GM18505 (cell line): ENCODE measurements around the gene TSPOAP1.
"Not testable (repeated sequence)": the region's sequence is repeated elsewhere in the genome, so short reads cannot be mapped to it uniquely, and the experiment has no call there.

Experiments
- ATAC-seq: cut with Tn5 transposase; IDR thresholded peaks from one replicate; pipeline ENCODE4 v1.9.1; 2021; ENCODE audit not compliant: unreplicated experiment
- POLR2A ChIP-seq: IDR thresholded peaks from 4 replicates; pipeline ENCODE4 v1.6.1; 2011; ENCODE audit warnings: borderline replicate concordance; ENCODE audit not compliant: insufficient read depth, insufficient read length; ENCODE audit errors: extremely low read depth

The TSPOAP1 gene

DNA sequence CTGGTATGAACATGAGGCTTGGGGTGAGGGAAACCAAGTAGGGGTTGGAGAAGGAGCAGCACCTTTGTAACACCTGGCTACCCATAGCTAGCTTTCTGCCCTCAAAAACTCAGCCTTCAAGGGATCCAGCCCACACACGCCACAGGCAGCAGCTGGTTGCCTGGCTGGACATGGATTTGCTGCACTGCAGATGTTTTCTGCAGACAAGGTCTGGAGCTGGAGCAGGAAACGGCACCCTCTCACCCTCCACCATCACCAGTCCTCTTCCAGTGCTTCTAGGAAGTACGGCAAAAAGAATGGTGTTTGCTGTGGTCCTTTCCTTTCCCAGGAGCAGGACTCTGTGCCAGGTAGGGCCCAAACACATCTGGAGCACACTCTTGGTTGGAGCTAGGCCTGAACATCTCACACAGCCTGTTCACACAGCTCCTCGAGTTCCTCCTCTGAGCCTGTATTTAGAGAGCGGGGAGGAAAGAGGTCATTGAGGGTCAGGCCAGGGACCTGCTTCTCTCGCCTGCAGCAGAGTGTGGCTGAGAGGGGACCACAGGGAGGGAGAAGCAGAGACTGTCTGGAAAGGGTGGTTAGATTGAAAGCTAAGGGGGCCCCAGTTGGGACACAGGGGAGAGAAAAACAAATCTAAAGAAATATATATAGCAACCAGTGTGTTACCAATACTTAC lies 26.1 kb upstream of the TSPOAP1 start:
- no peak for ATAC-seq
- no peak for TF ChIP-seq POLR2A

- TF ChIP-seq POLR2A: no peak
- no peak for ATAC-seq
These were observed 24.8 kb upstream of the TSPOAP1 start for GRCh38 chr17:58353389-58353825.

GRCh38 chr17:58352596-58353388 lies 24.2 kb upstream of the TSPOAP1 start:
- TF ChIP-seq POLR2A: peak; percentile 40
- no peak for ATAC-seq

DNA sequence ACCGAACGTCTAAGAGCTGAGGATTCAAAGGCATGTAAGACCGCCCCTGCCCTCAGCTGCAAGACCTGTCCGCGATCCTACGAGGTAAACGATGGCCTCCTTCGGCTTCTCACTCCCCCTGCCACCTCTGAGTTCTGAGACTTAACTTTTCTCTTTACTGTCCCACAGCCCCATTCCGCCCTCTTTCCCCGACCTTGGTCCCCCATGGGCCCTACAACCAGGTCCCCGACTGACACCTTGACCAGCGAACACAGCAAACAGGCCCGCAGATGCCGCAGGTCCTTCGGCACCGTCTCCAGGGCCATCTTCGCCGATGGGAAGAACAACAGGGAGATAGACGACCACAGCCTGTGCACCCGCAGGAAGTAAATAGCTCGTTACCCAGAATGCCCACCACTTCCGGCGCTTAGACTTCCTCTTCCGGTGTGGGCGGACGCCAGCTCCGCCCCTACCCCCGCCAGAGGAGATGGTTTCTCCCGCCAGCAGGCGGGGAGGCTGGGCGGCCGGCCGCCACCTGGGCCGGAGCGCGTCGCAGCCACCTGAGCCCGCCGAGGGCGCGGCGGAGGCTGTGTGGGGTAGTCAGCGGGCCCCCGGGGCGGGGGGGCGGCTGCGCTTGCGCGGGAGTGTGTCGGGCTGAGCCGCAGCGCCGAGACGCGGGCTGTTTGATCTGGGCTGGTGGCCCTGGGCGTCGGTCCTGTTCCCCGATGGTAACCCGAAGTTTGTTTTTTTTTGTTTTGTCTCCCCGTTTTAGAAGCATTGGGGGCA lies 23.4 kb upstream of the TSPOAP1 start, which contains the start of gene SUPT4H1:
Gene SUPT4H1 (minus strand): TSS at position 371 of the 765 bp plus-strand sequence. CDS start 66 bp downstream, at position 305.
- TF ChIP-seq POLR2A: peak; percentile 97
- ATAC-seq: peak; percentile 93

DNA sequence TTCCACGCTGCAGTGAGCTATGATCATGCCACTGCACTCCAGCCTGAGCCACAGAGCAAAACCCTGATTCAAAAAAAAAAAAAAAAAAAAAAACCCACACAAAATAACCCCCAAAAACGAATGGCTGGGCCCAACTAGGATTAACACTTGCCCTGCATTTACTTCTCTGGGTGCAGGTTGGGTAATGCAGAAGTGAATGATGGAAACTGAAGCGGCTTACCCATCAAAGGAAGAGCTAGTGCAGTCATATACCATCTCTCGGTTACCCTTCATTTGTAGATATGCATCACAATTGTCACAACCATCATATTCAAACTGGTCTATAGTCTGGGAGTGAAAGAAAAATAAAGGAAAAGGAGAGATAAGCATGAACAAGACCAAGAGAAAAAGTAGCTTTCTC lies 22.6 kb upstream of the TSPOAP1 start:
- ATAC-seq: no peak
- no peak for TF ChIP-seq POLR2A

DNA sequence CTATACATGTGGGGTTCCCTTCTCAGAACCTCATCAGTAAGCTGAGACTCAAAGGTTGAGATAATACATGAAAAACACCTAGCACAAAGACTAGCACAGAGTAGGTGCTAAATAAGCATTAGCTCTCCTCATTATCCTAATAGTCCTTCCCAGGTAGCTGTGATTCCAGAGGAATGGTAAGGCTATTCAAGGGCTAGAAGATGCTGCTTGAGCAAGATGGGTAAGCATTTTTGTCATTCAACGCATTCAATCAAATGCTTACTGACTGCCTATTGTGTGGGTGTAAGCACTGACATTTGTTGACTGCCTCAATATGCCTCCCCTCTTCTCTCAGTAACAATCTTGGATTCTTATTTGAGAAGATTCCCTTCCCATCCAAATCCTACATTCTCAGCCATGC lies 19.4 kb upstream of the TSPOAP1 start:
- no peak for ATAC-seq
- TF ChIP-seq POLR2A: no peak

DNA sequence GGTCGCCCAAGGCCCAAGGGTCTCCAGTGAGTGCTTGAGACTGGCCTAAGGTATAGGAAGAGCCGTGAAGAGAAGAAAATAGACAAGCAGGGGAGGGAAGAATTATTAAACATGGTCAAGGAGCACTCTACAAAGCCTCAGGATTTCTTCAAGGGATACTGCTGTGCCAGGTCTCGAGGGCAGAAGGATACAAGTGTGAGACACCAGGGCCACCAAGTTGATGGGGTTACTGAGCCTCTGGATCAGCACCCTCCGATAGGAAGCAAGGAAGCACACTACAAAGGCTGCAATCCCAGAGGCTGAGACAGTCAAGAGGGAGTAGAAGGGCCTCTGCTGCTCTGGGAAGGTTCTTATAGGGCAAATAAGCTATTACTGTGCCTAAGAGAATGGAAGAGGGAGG lies 16.9 kb upstream of the TSPOAP1 start:
- no peak for ATAC-seq
- TF ChIP-seq POLR2A: no peak

DNA sequence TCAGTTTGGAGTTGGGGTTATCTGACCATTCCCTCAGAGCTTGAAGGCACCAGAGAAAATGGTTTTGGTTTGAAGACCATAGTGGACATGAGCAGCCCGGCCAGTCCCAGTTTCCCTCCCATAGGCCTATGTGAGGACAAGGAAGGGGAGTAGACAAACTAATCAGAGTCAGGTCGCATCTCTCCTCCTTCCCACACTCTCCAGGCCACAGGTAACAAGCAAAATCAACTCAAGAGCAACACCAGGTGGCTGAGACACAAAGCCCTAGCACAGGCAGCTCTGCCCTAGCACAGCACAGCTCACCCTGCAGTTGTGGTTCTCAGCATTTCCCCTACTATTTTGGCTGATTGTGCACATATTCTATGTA lies 16.2 kb upstream of the TSPOAP1 start:
- no peak for TF ChIP-seq POLR2A
- peak; percentile 33 for ATAC-seq

DNA sequence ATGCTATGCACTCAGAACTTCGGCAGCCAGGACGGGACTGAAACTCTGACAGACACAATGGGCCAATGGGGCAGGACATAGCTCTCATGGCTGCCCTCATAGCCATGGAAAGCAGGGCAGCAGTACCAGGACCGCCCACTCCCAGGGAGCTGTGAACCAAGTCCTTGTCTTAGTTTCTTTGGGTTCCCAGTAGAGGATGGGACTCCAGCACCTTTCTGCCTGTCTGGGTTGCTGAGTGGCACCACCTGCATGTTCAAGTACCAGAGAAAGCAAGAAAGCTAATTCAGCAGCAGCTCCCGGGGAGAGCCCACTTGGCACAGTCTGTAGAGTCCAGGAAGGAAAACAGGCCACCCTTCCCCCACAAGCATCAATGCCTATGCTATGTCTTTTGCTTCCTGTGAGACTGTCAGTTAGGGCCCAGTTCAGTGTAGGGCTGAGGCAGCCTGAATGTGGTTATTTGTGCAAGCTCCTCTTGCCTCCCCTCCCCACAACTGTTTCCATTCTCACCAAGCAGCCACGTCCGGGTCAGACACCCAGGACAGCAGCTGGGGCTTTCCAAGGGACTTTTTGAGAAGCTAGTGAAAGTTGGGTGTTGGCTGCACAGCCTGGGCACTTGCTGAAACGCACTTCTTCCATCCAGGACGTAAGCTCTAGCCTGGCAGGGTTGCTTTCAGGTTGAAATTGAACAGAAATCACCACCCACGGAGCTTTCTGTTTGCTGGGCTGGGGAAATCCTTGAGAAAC lies 15.6 kb upstream of the TSPOAP1 start:
- ATAC-seq: peak; percentile 81
- peak; percentile 81 for TF ChIP-seq POLR2A

- no peak for ATAC-seq
- no peak for TF ChIP-seq POLR2A
These were observed 14.5 kb upstream of the TSPOAP1 start for GRCh38 chr17:58343131-58343530.

DNA sequence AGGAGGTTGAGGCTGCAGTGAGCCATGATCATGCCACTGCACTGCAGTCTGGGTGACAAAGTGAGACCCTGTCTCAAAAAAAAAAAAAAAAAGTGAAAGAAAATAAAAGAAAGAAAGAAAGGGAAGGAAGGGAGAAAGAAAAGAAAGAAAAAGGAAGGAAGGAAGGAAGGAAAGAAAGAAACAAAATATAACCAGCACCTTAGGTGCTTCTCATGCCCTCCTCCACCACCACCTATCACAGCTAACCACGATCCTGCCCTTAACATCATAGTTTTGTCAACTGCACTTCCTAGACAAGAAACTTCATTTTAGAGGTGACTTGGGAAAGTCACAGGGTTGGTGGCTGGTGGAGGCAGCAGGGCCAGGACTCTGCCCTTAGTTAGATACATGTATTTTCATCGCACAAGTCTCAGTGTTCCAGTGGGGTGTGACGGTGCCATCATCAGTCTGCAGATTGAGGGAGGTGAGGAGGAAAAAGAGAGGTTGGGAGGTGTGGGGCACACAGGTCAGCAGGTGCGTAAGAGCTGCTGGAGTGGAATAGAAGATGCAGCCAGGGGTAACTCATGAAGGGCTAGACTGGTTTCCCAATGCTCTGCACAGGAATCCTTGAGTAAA lies 13.4 kb upstream of the TSPOAP1 start:
- no peak for TF ChIP-seq POLR2A
- no peak for ATAC-seq

- ATAC-seq: not testable (repeated sequence)
These were observed 12.7 kb upstream of the TSPOAP1 start for GRCh38 chr17:58341136-58341860.
